ENCODE results near the gene RPL18A.
A peak's percentile ranks its signal among the peaks of the same experiment; 100 is the strongest.

Gene RPL18A

GRCh38 chr19:17859533-17860330 lies at the start of gene RPL18A:
TSS of gene RPL18A (plus strand) at chr19:17859910. CDS start at chr19:17859957, 47 bp downstream.
- DNase-seq = peak; percentile 97

DNA sequence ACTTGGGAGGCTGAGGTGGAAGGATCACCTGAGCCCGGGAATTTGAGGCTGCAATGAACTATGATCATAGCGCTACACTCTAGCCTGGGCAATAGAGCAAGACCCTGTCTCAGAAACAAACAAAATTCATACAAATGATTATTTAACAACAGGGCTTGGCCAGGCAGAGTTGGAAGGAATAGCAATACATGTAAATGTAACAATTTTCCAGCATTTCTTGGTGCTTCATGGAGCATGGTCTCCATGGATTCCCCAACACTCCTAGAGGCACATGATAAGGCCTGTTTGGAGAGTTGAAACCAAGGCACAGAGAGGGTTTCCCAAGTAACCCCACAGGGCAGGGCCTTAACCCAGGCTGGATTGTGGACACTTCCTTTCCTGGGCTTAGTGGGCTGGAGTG lies 48.6 kb upstream of the RPL18A start:
- no peak for DNase-seq

DNA sequence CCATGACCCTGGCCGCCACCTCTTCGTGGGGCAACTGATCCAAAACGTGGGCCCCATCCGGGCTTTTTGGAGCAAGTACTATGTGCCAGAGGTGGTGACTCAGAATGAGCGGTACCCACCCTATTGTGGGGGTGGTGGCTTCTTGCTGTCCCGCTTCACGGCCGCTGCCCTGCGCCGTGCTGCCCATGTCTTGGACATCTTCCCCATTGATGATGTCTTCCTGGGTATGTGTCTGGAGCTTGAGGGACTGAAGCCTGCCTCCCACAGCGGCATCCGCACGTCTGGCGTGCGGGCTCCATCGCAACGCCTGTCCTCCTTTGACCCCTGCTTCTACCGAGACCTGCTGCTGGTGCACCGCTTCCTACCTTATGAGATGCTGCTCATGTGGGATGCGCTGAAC lies 48.0 kb upstream of the RPL18A start:
- no peak for DNase-seq

- no peak for DNase-seq
Measured at GRCh38 chr19:17812099-17812498, 47.6 kb upstream of the RPL18A start.

DNA sequence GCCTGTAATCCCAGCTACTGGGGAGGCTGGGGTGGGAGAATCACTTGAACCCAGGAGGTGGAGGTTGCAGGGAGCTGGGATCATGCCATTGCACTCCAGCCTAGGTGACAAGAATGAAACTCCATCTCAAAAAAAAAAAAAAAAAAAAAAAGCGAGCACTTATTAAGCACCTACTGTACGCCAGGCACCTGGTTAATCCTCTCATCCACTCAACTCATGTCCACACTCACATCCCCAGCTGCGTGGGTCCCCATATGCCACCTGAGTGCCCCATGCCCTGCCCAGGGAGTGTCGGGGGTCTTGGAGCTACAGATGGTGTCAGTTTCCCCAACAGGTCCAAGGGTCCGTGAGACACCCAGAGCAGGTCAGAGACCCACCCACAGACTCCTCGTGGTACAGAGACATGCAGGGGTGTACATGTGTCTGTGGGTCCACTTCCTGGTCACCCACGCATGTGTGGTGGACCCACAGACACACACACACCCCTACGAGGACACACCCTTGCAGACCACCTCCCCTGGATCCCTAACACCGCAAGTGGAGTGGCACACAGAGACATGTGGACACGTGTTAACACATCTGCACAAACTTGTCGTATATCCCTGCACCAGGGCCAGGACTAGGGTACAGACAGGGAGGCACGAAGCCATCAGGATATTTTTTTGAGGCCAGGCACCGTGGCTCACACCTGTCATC lies 41.9 kb upstream of the RPL18A start:
- DNase-seq = no peak

DNA sequence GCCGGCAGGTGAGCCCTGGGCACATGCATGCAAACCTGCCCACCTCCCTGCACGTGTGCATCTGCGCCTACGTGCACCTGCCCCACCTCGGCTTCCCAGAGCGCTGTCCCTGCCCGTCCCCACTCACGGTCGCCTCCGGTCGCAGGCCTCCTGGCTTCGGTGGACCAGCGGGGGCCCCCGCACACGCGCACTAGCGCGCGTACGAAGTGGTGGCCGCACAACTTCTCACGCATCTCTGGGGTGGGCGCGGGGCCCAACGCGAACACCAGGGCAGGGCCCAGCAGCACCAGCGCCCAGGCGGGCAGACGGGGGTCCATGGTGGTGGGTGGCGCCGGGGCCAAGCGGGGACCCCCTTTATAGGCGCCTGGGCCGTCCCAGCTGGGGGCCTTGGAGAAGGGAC lies 38.5 kb upstream of the RPL18A start, which contains the start of gene INSL3:
Gene INSL3, minus strand, starts transcription at position 330 of the 400 bp plus-strand sequence. Its CDS starts 13 bp downstream, at position 317.
- no peak for DNase-seq

- DNase-seq = no peak
Measured at GRCh38 chr19:17824339-17824738, 35.4 kb upstream of the RPL18A start.

GRCh38 chr19:17826508-17827056 lies 33.1 kb upstream of the RPL18A start:
- DNase-seq = no peak

- peak; percentile 58 for DNase-seq
Measured at GRCh38 chr19:17829855-17830566, 29.7 kb upstream of the RPL18A start.

DNA sequence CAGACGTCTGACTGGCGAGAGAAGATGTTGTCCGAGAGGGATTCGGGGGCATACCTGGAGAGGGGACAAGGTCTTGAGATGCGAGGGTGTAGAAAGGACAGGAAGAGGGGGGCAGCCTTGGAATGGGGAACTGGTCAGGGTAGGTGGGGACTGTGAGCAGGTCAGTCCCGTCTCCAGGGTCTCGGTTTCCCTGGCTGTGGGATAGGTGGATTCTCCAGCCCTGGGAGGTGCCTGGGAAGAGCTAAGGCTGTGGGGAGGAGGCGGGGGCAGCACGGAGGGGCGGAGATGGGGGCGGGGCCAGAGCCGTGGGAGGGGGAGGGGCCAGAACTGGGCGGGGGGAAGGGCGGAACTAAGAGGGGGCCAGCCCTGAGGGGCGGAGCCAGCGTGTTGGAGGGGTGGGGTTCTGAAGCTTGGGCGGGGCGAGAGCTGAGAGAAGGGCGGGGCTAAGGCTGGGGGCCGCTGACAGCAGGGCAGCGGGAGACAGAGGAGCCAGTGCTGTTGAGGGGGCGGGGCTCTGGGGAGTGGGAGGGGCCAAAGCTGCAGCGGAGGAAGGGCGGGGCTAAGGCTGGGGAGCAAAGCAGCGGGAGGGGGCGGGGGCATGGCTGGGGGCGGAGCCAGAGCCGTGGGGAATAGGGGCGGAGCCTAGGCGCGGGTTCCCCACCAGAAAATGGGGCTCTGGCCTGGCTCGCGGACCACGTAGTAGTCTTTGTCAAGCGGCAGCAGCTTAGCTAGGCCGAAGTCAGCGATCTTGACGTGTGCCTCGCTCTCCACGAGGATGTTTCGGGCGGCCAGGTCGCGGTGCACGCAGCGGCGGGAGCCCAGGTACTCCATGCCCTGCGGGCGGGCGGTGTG lies 28.9 kb upstream of the RPL18A start:
- DNase-seq = peak; percentile 58

DNA sequence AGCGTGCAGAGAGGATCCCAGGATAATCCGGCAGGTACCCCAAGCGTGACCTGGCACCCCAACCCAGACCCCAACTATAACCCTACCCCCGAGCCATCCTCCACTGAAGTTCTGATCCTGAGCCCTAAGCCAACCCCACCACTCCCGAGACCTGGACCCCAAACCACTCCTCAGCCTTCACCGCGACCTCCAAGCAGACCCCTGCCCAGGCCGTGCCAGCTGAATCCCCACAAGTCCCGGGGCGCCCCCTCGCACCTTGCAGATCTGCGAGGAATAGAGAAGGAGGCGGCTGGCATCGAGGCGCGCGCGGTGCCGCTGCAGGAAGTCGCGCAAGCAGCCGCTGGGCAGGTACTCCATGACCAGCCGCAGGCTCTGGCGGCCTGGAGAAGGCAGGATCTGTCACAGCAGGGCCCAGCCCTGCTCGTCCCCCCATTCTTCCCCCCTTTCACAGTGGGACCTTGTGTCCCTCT lies 28.3 kb upstream of the RPL18A start:
- DNase-seq = no peak

DNA sequence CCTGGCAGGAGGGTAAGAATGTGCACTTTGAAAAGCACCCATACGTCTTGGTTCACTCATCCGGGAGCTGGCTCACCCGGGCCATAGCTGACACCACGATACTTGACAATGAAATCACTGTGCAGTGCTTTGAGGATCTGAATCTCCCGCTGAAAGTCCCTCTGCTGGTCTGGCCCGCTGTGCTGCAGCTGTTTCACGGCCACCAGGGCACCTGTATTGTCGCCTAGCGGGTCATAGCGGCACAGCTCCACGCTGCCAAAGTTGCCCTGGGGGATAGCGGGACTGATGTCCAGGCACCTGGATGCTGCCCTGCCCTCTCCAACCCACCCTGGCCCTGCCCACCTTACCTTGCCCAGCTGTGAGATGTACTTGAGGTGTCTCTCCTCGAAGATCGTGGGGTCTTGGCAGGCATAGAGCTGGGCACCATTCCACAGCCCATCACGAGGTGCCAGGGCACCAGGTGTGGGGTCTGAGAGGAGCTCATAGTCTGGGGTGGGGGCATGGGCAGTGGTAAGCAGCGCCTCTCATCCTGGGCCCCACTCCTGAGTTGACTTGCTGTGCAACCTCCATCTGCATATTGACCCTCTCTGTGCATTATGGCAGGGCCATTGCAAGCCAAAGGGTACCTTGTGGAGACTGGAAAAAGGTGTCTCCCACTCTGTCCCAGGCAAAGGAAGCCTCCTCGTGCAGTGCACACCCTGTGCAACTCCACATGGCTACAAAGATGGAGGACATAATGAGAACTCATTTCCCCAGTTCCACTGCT lies 27.1 kb upstream of the RPL18A start:
- DNase-seq = no peak

- no peak for DNase-seq
Measured at GRCh38 chr19:17834350-17835181, 25.1 kb upstream of the RPL18A start.

DNA sequence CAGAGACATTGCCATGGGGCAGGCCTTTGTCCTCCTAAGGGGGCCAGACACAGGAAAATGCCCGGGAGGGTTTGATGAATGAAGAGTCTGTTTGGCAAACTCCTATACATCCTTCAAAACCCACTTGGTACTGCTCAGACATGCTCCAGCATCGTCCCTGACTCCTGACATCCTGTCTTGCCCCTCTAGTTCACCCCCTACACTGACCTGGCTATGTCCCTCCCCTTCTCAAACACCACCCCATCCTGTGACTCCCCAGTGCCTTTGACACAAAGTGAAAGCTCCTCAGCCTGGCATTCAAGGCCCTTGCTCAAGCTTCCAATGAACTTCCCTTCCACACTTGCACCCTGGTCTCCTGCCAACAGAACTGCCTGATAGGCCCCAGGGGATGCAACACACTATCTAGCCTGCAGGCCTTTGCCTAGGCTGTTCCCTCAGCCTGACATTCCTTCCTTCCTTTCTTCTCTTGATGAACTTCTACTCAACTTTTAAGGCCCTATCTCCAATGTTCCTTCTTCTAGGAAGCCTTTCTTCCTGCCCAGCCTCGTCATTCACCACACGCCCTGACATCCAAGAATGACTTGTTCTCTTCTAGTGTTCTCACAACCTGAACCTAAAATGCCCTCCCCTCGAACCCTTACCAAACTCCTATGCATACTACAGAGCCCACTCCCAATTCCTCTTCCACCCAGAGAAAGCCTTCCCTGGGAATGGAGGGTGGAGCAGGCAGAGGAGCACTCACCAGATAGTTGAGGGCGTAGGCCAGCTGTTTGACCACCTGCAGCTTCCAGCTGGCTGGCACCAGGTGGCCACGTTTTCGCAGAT lies 24.3 kb upstream of the RPL18A start:
- DNase-seq = no peak

DNA sequence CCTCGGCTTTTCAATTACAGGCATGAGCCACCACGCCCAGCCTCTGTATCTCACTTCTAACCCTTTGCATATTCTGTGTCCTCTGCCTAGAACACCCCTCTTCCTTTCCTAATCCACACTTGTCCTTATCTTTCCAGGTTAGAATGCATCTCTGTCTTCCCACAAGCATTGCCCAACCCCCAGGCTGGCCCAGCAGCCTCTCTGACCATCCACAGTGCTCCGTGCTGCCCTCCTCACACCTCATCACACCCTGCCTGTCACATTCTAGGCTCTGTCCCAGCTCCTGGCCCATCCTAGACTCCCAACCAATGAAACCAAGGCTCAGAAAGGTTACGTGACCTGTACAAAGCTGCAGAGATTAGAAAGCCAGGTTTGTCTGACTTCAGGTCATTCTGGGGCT lies 23.2 kb upstream of the RPL18A start:
- DNase-seq = no peak

- DNase-seq = no peak
Measured at GRCh38 chr19:17837972-17838371, 21.7 kb upstream of the RPL18A start.

DNA sequence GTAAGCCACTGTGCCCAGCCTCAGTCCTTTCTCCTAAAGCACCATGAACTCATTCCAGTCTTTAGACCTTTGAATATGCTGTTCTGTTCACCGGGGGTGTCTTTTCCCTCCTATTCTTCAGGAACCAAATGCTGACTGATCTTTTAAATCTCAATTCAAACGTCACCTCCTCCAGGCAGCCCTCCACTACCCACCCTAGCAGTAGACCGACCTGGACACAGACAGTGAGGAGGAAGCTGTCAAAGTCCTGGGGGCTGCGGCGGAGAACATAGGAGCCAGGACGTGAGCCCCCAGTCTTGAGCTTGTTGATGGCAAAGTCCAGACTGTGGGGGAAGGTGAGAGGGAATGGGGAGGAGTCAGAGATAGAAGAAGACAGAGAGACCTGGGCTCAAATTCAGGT lies 19.7 kb upstream of the RPL18A start:
- no peak for DNase-seq

GRCh38 chr19:17841371-17841809 lies 18.3 kb upstream of the RPL18A start:
- DNase-seq = no peak
